Measurements from ENCODE around the gene SULT1E1.

DNA sequence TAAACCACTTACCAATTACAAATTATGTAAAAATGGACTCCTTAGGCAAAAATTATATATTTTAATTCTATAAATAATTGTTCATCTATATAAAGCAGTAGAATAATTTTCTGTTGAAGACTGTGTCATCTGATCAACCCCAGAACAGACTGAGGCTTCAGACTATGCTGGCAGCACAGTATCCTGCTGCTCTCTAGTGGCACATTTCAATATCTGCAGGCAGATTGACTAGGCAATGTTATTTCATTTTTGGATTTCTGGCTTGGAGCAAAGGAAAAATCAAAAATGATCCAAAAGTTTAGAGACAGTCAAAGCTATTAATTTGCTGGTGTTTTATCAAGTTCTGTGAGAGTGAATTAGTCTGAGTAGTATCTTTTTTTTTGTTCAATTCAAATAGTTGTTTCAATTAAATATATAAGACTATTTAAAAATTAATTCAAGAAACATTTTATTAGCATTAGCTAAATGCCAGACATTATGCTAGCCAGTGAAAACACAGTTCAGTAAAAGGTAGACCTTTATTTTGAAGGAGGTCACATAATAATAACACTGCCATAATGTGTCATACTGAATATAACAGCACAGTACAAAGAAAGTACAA is 21.3 kb upstream of the SULT1E1 start:
- TF ChIP-seq CTCF (IDR thresholded peaks at IDR 0.05) (peak; percentile 53), EHMT2 (IDR thresholded peaks at IDR 0.05; ENCODE audit: low read depth) (no peak)
